HG03354 (cell line): ENCODE results near the gene PKHD1.

Experiments used
- ATAC-seq: cut with Tn5 transposase; IDR thresholded peaks from one replicate; pipeline ENCODE4 v1.9.1; 2021; ENCODE audit warnings: mild to moderate bottlenecking; ENCODE audit not compliant: unreplicated experiment, poor library complexity, severe bottlenecking

The PKHD1 gene

DNA sequence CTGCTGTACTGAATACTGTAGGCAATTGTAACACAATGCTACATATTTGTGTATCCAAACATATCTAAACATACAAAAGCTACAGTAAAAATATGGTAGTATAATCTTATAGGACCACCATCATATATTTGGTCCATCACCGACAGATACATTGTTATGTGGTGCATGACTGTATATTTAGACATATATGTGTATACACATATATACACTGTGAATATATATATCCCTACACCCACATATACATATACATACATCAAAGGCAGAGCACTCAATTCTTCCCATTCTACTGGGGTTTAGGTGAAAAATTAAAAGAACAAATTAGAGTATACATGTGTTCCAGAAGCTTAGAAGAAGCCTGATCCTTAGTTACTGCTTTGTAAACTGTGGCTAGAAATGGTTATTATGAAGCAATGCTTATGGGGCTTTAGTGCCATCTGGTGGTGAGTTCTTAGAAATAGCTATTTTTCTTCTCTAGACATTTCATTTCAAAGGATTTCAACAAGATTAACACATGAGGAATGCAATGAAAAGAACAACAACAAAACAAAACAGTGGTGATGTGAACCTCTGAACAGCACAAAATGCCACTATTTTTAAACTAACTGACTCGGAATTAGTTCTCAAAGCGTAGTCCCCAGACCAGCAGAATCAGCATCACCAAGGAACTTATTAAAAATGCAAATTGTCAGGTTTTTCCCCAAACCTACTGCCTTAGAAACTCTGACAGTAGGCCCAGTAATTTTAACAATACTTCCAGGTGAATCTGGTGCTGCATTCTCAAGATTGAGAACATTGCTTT is 38.0 kb downstream of the PKHD1 start:
- peak; percentile 71 for ATAC-seq

DNA sequence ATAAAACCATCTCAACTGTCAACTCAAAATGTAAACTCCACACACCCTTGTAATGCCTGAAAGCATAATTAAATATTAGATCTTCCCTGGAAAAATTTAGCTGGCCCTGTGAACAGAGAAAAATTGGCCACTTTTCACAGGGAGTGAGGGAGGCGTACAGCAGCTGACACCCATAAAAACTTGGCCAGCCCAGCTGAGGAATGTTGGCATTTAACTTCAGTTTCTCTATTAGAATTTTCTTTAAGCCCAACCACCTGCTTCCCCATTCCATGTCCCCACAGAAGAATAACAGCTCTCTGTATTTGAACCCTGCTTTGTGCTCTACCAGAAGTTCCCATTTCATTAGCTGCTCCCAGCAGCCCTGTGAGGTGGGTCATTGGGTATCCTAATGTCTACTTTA is 41.0 kb downstream of the PKHD1 start:
- no peak for ATAC-seq

DNA sequence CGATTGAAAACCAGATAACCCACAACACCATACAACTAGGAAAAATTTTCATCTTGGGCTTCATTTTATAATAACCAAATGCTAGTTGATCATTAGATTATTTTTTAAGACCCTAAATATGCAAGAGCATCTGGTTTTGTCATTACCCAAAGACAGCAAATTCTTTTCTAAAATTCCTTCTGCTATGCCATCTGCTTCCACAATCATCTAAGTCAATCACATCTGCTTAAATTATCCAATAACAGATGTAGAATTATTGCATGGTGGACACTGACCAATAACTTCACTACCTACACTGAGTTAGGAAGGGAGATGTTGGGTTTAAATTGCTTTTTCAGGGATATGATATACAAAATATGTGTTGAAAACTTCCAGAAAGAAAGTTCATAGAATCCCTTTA is 41.9 kb downstream of the PKHD1 start:
- ATAC-seq: no peak

DNA sequence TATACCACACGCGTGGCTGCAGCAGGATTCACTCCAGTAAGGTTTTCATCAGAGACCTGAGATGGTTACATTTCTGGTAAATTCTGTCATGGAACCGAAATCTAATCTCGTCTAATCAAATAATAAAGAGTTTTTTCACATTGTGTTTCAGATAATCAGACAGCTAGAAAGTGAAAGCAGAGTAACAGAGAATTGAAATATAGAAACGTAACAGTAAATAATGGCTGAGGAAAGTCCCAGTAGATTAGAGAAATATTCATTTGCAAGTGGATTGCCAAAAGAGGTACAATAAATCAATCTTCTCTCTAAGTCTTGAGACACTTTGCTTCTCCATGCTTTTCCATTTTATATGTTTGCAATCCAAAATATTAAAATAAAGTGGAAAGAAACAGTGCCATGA is 42.4 kb downstream of the PKHD1 start:
- no peak for ATAC-seq

DNA sequence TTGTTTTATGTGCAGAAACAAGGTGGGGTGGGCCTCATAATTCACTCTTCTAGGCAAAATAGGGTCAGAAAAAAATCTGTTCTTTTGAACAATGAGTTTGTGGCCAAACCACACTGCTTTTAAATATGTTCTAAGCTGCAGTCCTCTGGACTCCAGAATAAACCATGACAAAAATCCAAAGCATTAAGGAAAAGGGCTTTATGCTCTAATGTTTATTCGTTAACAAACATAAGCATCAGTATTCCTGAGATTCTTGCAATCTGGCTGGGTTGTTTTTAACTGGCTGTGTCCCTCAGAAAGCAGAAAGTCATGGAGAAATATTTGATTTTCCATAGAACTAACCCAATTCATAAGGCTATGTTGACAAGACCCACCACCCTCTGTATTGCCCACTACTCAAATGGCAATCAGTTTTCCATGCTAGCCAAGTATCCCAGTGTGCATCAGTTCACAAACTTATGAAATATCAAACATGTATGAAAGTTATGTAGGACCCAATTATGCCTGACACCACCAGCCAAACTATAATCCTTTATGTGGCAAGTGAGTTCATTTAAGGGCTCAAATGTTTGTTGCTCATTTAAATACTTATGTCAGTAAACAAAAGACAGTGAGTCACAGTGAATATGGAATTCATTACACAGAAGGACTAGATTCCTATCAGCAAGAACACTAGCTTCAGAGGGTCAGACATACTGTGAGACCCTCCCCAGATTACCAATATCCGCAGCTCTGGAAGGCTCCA is 45.1 kb downstream of the PKHD1 start:
- no peak for ATAC-seq

DNA sequence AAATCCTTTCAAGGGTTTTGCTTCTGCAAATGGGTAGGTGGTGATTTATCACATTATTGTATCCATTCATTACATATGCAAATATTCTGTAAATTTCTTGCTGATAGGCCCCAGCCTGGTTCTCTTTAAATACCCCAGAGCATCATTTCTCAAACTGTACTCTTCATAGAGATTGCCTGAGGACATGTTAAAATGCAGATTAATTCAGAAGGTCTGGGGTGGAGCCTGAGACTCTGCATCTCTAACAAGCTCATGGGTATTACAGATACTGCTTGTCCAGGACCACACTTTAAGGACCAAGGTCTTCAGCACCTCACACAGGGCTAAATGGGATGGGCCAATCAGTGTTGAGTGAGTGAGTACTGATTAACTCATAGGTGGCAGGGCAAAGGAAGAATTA is 46.3 kb downstream of the PKHD1 start:
- ATAC-seq: no peak

DNA sequence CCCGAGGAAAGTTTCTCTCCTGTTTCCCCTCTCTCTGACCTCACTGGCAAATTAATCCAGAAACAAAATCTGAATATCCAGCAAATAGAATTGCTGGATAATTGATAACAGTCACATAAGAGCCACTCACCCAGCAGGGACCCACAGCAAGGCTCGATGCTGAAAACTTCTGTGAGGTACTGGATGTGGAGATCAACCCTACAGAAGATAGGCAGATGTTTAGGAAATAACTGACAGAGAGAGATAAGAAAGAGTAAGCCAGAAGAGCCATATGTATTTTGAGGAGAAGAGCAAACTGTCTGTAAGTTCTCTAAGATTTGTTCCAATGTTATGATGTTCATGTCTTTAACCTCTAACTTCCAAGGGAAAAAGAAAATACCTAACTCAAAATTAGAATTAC is 59.7 kb downstream of the PKHD1 start:
- no peak for ATAC-seq

DNA sequence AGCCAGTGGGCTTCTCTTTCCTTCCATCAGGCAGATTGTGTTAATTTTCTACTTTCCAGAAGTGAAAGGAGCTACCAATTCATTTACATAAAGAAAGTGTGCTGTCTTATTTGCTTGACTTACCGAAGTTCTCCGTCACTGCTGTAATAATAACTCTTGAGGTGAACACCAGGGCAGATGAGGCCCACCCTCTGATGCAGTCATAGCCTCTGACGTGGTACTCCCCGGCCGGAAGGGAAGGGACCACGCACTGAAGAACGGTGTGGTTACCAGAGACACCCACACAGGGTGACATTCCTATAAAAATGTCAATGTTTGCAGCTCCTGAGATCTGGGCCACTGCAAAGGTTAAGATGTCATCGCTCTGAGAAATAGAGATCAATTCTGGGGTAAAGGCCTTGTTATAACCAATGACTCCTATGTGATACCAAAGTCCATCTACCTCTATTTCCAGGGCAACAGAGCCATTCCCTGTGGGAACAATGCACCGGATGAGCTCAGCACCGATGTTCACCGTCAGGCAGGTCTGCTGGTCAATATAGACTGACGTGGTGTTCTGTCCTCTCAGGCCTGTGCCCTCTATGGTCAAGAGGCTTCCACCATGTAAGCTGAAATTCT is 62.9 kb downstream of the PKHD1 start:
- ATAC-seq: no peak

DNA sequence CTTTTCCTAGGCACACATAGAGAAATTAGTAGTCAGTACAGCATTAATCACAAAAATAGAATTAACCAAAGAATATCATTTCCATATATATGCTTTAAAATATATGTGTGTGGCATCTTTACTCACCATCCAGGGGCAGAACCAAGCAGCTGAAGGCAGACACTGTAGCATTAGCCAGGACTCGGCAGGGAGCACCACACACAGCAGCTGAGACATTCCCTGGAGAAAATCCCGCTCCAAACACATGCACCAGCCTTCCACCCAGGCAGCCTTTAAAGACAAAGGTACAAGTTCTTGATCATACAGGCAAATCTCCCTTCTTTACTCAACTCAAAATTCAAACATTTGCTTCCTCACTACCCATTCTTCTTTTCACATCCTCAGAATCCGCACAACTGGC is 64.7 kb downstream of the PKHD1 start:
- ATAC-seq: no peak

DNA sequence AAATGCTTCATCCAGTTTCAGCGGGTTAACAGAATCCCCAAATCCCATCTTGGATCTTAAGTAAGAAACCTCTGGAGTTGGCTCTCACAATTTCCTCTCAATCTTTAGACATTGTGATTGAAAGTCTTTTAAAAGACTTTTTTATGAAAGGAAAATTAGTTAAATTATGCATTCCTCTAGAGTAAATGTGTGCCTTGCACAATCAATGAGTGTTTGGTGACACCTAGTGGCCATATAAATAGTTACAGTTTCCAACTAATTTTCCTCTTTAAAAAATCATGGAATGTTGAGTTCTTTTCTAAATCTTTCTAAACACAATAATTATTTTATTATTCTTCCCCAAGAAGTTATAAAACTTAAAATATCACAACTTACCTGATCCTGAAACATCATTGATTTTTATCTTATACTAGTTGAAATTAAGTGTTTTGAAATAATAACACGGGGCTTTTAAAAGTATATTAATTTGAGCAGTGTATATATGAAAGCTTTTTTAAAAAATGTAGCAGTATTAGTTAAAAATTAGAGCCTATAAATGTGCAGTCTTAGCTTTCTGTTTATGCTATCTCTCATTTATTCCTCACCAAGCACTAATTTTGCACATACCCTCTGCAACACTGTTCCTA is 66.4 kb downstream of the PKHD1 start:
- ATAC-seq: peak; percentile 47

DNA sequence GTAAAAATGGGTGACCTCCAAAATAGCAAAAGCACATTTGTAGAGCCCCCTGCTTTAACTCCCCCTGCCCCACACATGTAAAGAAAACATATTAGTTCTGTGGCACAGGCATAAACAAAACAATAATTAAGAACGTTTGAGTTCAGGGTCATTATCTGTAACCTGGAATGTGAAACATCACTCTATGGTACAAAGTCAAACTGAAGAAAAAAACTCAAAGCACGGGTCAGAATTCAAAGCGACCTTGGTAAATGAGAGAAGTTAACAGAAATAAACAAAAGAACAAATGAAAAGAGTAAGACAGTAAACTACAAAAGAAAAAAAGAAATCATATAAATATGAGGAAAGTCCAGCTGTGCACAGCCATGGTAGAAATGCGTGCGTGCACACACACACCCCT is 67.5 kb downstream of the PKHD1 start:
- no peak for ATAC-seq

DNA sequence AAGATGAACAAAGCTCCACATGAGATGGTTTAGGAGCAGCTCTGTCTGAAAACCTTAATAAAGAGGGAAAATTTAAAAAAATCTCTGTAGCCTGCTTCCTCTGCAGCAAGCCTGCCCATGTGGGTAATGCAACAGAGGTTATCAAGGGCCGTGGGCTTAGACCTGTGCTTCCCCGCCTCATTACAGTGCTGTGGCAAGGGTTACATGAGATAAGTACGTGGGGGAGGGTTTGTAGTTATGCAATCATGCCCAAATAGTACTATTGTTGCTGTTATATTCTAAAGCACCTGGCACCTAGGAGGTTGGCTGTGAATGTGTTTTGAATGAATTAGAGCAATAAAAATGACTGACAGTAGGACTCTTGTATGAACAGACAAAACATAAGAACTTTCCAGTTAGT is 68.3 kb downstream of the PKHD1 start:
- ATAC-seq: no peak

DNA sequence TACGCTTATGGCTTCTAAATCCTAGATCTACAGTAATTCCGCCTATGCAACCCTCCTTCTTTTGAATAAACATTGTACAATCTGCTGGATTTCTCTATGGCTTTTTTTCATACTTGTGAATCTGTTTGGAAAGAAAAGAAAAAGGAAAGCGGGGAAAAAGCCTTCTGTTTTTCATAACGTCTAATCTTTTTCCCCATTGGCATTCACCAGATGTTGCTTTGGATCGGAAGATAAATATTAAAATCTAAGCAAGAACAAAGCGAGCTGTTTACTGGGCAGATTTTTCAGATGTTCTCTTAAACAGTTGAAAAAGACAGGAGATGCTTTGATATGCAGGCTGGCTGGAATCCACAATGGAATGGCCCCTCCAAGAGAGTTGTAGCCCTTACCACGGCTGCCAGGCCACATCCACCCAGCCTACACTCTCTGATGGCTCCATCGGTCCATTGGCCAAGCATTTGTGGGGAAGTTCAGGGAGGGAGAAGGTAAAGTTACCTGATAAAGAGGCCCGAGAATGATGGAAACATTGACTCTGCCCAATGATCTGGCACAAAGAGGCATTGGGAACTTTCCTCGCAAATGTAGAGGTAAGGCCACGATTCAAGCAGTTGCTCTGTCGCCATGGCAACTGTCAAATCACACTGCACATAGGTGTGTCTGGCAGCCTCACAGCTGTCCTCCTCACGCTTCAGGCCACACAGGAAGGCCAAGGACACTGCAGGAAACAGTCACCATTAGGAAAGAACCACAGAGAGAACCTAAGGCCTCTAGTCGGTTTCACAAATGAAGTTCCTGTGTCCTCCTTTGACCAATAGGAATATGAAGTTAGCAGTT is 70.3 kb downstream of the PKHD1 start:
- peak; percentile 52 for ATAC-seq

DNA sequence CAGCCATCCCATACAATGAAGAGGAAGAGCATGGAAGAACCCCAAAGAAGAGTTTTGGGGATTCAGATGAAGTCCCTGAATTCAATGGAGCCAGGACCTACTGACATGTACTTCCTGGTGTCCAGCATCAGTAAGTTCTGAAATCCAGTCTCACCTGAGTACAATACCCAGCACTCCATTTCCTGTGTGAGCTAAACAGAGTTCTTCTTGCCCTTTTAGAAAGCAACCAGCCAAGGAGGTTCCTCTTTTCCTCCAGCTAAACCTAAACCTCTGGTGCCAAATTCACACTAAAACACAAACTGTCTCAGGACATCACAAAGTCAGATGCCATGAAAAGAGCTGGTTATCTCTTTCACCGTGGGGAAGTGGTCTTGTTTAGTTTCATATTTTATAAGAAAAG is 71.5 kb downstream of the PKHD1 start:
- no peak for ATAC-seq

DNA sequence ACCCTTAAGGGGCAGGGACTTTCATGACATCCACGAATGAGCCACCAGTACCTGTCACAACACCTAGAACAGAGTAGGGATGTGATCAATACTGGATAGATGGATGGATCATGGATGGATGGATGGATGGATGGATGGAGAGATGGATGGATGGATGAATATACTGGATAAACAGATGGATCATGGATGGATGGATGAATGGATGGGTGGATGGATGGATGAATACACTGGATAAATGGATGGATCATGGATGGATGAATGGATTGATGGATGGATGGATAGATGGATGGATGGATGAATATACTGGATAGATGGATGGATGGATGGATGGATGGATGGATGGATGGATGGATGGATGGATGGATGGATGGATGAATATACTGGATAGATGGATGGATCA is 73.0 kb downstream of the PKHD1 start:
- no peak for ATAC-seq

DNA sequence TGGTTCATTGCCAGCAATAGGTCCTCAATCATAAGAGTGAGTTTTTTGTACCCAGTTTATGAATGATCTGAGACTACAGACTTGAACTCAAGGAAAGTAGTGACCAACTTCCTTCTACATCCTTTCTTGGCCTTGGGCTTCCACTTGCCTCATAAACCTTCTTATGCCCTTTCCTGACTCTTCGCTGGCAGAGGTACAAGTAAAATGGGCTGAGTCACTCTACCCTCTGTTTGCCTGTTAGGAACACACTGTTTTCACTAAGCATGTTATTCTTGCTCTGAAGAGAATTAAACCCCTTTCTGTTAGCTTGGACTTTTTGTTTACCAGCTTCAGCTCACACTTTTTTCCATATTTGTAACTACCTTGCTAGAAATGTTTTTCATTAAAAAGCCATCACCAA is 74.4 kb downstream of the PKHD1 start:
- ATAC-seq: no peak

DNA sequence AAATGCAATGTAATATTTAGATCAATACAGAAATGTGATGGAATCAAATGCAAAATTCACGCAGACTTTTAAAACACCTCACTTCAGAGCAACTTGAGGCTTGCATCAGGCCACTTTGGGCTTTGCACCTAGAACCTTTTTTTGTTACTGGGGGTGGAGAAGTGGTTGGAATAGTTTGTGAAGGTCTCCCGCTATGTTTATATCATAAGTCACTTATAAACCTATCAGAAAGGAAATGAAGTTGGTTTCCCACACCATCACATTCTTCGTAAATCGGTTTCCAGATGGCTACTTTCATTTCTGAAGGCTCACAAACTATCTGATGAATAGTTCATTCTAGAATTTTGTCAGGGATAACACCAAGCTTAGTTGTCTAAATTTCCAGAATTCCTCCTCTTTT is 74.8 kb downstream of the PKHD1 start:
- no peak for ATAC-seq

DNA sequence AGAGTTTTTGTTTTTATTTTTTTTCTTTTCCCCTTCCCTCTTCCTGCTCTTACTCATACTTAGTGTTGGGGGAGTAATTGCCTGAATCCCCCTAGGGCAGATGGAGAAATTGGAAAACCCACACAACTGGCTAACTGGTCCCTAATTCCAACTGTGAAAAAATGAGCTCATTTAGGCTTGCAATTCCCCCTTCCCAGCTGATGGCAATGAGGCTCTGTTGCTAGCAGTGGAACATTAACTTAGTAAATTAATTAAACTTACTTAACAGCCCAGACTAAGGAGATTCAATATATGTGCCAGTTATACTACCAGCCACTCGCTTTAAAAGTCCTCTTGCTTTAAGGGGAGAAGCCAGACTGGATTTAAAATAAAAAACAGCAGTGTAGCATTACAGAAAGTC is 76.6 kb downstream of the PKHD1 start:
- no peak for ATAC-seq

DNA sequence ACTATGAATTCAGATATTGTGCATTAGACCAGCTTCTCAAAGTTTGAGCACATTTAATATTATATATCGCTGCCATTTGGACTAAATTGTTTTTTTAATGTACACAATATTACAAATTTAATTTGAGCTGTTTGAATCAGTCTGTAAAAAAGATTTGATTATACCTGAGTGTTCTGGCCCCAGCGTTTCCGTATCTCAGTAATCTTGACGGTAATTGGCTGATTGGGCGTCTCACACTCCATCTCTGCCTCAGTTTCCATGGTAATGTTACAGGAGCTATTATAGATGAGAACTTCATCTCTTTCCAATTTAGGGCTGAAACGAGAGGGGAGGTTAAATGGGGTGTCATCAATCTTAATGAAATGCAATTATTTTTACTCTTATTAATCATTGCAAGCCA is 77.3 kb downstream of the PKHD1 start:
- ATAC-seq: no peak
